Sciatic nerve (tissue), 2 donors: Measurements from ENCODE around the gene ITPRIPL2. TPM values are rescaled to one million over a fixed set of nuclear protein-coding genes. Genes with fewer than 3 reads are reported as not detected.
A peak's percentile ranks its signal among the peaks of the same experiment; 100 is the strongest.

Experiments
- ATAC-seq: fragments of 200-7000 bp; cut with Tn5 transposase; one replicate; pipeline ENCODE4 v1.9.1; 2020; ENCODE audit warnings: mild to moderate bottlenecking, moderate library complexity
- DNase-seq: peaks from one replicate; pipeline ENCODE4 v3.0.0-alpha.2; 2020; ENCODE audit warnings: low spot score
- intact Hi-C: fragments of 100-400 bp; cut with DNase I; formaldehyde crosslinking; loops from one replicate; pipeline ENCODE4 v1.14.2; 2022
- total RNA-seq: library from RNA; stranded (reverse); fragmentation: NEBNext Ultra II Directional; extraction: Animal tissue kit (Norgen Biotek cat#: 25700); gene quantifications from one replicate; pipeline ENCODE4 v1.2.1, GENCODE V29; 2021
- donor health status: DM: no; HTN: no; CAD: no.
- donor health status: DM: no; HTN: no; CAD: no.

Gene ITPRIPL2
- total RNA-seq, 1 donor from 2014 or later, result 57.6 TPM

- intact Hi-C loops, result loop anchor here (5.0 to 10.0 kb wide), 2 partner anchors 283 to 415 kb away; no protein-coding TSS in a partner anchor
- DNase-seq (no peak), ATAC-seq (no peak)
Observed at GRCh38 chr16:19089410-19089955, 24.3 kb upstream of the ITPRIPL2 start.

DNA sequence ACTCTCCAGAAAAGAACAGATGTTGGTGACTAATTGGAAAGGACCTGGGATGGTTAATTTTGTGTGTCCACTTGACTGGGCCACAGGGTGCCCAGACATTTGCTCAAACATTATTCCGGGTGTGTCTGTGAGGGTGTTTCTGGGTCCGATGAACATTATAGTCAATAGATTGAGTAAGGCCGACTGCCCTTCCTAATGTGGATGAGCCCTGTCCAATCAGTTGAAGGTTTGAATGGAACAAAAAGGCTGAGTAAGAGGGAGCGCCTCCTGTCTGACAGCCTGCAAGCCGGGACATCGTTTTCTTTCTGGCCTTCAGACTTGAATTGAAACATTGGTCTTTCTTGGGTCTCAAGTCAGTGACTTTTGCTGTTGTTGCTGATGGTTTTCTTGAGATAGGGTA, 22.8 kb upstream of the ITPRIPL2 start:
- no peak for DNase-seq
- no peak for ATAC-seq
- intact Hi-C loops, result no loop called here

- DNase-seq, result no peak
- ATAC-seq, result no peak
- intact Hi-C loops, result no loop called here
Observed at GRCh38 chr16:19092653-19093410, 20.9 kb upstream of the ITPRIPL2 start.

DNA sequence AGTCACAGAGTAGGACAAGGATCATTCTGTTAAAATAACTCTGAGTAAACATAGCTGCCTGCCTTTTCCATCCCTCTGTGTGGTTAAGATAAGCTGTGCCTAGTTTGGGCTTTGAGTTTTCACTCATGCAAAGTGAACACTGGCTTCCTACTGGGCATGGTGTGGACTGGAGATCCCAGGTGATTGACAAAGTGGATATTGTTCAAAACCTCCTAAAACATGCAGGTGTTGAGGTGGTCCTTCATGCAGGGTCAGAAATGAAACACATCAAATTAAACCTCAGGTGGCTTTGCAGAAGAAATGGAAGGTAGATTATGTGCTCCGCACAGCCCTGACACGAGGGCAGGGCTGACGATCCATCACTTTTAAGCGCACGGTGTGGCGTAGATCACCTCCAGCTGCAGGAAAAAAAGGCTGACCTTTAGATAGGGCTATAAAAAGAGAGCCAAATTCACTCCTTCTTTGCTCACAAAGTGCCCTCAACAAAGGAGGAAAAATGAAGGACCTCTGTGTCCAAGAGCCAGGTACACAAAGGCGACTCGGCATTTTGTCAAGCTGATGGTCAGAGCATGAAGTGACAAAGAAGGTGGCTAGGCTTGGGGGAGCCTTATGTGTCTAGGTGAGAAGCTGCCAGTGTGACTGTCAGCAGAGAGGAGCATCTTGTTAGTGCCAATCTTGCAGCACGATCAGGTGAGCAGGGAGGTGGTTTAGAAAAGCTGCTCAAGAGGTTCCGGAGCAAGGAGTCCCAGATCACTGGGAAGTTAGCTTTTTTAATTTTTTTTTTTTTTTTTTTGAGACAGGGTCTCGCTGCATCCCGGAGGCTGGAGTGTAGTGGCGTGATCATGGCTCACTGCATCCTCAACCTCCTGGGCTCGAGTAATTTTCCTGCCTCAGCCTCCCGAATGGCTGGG, 19.9 kb upstream of the ITPRIPL2 start:
- intact Hi-C loops, result no loop called here
- no peak for DNase-seq
- no peak for ATAC-seq

GRCh38 chr16:19094542-19095365, 19.0 kb upstream of the ITPRIPL2 start:
- ATAC-seq (no peak), DNase-seq (no peak)
- intact Hi-C loops, result no loop called here

- intact Hi-C loops, result no loop called here
- ATAC-seq, result no peak
- no peak for DNase-seq
Observed at GRCh38 chr16:19095654-19096053, 18.1 kb upstream of the ITPRIPL2 start.

DNA sequence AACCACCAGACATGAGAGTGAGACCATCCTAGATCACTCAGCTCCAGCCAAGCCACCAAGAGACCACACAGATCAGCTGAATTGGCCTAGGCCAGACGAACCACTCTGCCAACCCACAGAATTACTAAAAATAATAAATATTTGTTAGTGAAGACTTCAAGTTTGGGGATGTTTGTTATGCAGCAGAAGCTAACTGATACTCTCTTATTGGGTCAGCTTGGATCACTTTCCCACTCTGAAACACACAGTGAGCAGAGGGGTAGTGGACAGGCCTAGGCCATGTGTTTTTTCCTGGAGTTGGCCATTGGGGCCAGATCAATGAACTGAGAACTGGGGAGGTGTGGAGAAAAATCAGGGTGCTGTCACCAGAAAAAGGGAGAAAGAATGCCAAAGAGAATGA, 15.6 kb upstream of the ITPRIPL2 start:
- ATAC-seq, result no peak
- DNase-seq, result no peak
- intact Hi-C loops, result no loop called here

- intact Hi-C loops, result no loop called here
- ATAC-seq, result no peak
- no peak for DNase-seq
Observed at GRCh38 chr16:19102187-19102872, 11.4 kb upstream of the ITPRIPL2 start.

- DNase-seq, result no peak
- ATAC-seq, result peak; percentile 10
Observed at GRCh38 chr16:19104607-19105006, 9.2 kb upstream of the ITPRIPL2 start.

DNA sequence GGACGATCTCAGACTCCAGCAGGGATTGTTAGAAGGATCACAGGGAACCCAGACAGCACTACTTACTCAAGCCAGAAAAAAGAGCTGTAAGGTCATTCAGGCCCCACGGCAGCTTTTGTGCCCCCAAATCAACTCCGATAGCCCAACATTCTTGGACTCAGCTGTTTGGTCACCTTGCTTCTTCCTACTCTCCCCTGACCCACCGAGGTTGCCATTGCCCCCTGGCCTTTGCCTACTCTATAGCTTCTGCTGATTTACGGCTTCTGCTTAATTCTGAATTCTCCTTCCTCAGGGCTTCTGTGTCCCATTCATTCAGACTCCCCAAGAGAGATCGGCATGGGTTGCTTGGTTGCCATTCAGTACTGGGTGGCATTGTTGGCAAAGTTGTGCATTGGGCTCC, 8.6 kb upstream of the ITPRIPL2 start:
- ATAC-seq, result no peak
- DNase-seq, result no peak
- intact Hi-C loops, result no loop called here

More at GRCh38 chr16:19104607-19105006, 9.2 kb upstream of the ITPRIPL2 start:
- intact Hi-C loops, result no loop called here

- DNase-seq (no peak), ATAC-seq (no peak)
- intact Hi-C loops, result no loop called here
Observed at GRCh38 chr16:19105891-19106624, 7.7 kb upstream of the ITPRIPL2 start.

- intact Hi-C loops, result no loop called here
- ATAC-seq, result no peak
Observed at GRCh38 chr16:19106625-19107020, 7.1 kb upstream of the ITPRIPL2 start.

DNA sequence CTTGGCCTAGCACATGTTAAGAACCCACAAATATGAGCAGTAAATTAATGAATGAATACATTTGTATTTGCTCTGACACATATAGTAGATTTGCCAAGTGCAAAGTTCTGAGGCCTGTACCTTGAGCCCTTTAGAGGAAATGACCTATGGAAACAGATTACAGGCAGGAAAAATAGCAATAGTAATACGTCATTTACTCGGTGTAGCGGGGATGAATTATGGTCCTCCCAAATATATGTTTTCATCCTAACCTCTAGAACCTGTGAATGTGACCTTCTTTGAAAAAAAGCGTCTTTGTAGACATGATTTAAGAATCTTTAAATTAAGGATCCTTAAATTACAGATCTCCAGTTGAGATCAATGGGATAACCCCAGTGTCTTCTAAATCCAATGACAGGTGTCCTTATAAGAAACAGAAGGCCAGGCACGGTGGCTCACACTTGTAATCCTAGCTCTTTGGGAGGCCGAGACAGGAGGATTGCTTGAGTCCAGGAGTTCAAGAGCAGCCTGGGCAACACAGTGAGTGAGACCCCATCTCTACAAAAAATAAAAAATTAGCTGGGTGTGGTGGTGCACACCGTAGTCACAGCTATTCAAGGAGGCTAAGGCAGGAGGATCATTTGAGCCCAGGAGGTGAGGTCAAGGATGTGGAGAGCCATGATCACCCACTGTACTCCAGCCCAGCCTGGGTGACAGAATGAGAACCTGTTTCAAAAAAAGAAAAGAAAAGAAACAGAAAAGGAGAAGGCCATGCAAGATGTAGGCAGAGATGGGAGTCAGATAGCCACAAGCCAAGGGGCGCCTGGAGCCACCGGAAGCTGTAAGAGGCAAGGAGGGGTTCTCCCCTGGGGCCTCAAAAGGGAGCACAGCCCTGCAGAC, 5.1 kb upstream of the ITPRIPL2 start:
- ATAC-seq (no peak), DNase-seq (no peak)
- intact Hi-C loops, result no loop called here

More at GRCh38 chr16:19106625-19107020, 7.1 kb upstream of the ITPRIPL2 start:
- DNase-seq, result no peak

DNA sequence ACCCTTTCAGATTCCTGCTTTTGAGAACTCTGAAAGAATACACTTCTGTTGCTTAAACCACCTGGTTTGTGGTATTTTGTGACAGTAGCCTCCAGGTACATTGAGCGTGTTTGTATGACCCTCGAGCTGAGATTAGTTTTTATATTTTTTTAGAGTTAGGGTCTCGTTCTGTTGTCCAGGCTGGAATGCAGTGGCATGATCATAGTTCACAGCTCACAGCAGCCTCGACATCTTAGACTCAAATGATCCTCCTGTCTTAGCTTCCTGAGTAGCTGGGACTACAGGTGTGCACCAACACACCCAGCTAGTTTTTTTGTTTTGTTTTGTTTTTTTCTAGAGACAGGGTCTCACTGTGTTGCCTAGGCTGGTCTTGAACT, 4.5 kb upstream of the ITPRIPL2 start:
- DNase-seq (no peak), ATAC-seq (no peak)
- intact Hi-C loops, result no loop called here

- ATAC-seq, result no peak
- no peak for DNase-seq
- intact Hi-C loops, result no loop called here
Observed at GRCh38 chr16:19110537-19111360, 3.0 kb upstream of the ITPRIPL2 start.

GRCh38 chr16:19112099-19112407, 1.7 kb upstream of the ITPRIPL2 start:
- intact Hi-C loops, result no loop called here
- no peak for ATAC-seq
- no peak for DNase-seq
